Kidney (tissue), 14 donors: ENCODE measurements around the gene MED6. TPM values are rescaled to one million over a fixed set of nuclear protein-coding genes. Genes with fewer than 3 reads are reported as not detected.

Experiments used
- DNase-seq, 5 donors: peaks; one replicate each; pipeline ENCODE4 v3.0.0-alpha.2; 2013 to 2020
- FAIRE-seq: peaks from 2 replicates; lab custom pipeline; 2012; peaks lifted over from hg19 to GRCh38; lab: Jason Lieb, UNC
- H3K27ac ChIP-seq, 2 donors: one replicate each; pipeline ENCODE4 v1.7.0; 2013; ENCODE audit warnings: low read depth in 2 of 2, low read length in 2 of 2, inconsistent platforms in 1 of 2
- H3K27me3 ChIP-seq: one replicate; pipeline ENCODE4 v1.7.1; 2013; ENCODE audit warnings: low read length, inconsistent platforms; ENCODE audit not compliant: control insufficient read depth, insufficient read depth
- H3K36me3 ChIP-seq, 3 donors: one replicate each; pipeline versions ENCODE4 v1.7.0 to v1.7.1; 2013; ENCODE audit warnings: low read length in 3 of 3, control low read depth in 1 of 3, inconsistent platforms in 1 of 3; ENCODE audit not compliant: insufficient read depth in 3 of 3, control insufficient read depth in 2 of 3
- H3K4me1 ChIP-seq, 3 donors: one replicate each; pipeline versions ENCODE4 v1.7.0 to v1.7.1; 2013; ENCODE audit warnings: low read length in 3 of 3, inconsistent platforms in 1 of 3, low read depth in 1 of 3; ENCODE audit not compliant: control insufficient read depth in 2 of 3, insufficient read depth in 2 of 3
- H3K4me3 ChIP-seq, 3 donors: one replicate each; pipeline versions ENCODE4 v1.7.0 to v1.8.1; 2013; ENCODE audit warnings: low read length in 3 of 3, control low read depth in 1 of 3, inconsistent platforms in 1 of 3
- H3K9ac ChIP-seq, 3 donors: one replicate each; pipeline versions ENCODE4 v1.7.0 to v1.7.1; 2013; ENCODE audit warnings: low read length in 3 of 3, control low read depth in 1 of 3, inconsistent platforms in 1 of 3
- H3K9me3 ChIP-seq, 3 donors: one replicate each; pipeline versions ENCODE4 v1.7.0 to v1.7.1; 2013; ENCODE audit warnings: low read length in 3 of 3, control low read depth in 1 of 3, inconsistent platforms in 1 of 3; ENCODE audit not compliant: control insufficient read depth in 2 of 3, insufficient read depth in 1 of 3
- intact Hi-C: fragments of 100-400 bp; cut with DNase I; formaldehyde crosslinking; loops from one replicate; pipeline ENCODE4 v1.11.1; 2022
- polyA plus RNA-seq: library from polyadenylated mRNA; stranded (reverse); fragments of 350-450 nt; fragmentation: Illumina TruSeq; extraction: RNeasy Lipid Tissue Mini Kit (QIAGEN cat#74804); gene quantifications from one replicate; pipeline ENCODE4 v1.2.3, GENCODE V29; 2014; ENCODE audit warnings: low read depth, low replicate concordance; ENCODE audit not compliant: insufficient read depth
- total RNA-seq: library from RNA; stranded (reverse); fragmentation: NEBNext Ultra II Directional; extraction: Animal tissue kit (Norgen Biotek cat#: 25700); gene quantifications from one replicate; pipeline ENCODE4 v1.2.1, GENCODE V29; 2021
- TF ChIP-seq, protein P1 (sequence below): IDR thresholded peaks from 3 replicates; pipeline ENCODE4 v1.5.1; 2012; ENCODE audit warnings: mild to moderate bottlenecking, moderate library complexity, borderline replicate concordance; ENCODE audit not compliant: insufficient read depth; ENCODE audit errors: extremely low read depth
- donor health status: control.
- donor health status: control.
- donor health status: control.
- donor health status: control.
- donor health status: control.
- donor health status: DM: yes; HTN: yes; CAD: no.
- donor health status: Normal renal cell carcinoma (clear cell type).

MED6 gene
- total and polyA plus RNA-seq, 2 donors from 2014 or later, result 12.2 to 33.0 TPM

DNA sequence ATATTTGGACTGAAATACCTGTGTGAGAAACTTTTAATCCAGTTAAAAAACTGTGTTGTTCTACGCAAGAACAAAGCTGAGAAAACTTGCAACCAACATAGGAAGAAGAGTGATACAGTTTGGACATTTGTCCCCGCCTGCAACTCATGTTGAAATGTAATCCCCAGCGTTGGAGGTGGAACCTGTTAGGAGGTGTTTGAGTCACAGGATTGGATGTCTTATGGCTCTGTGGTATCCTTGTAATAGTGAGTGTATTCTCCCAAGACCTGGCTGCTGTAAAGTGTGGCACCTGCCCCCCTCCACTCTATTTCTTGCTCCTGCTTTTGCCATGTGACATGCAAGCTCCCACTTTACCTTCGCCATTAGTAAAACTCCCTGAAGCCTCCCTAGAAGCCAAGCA, 37.0 kb downstream of the MED6 start:
- no peak for DNase-seq
- H3K27me3 ChIP-seq, result no peaks in the 10 kb centered on the region
- no peak overlapping the region for H3K9ac ChIP-seq
- no peak overlapping the region for H3K4me3 ChIP-seq
- H3K9me3 ChIP-seq, result peaks cover 1 to 4% (median 3%) of the 10 kb centered on the region in 3 donors
- TF ChIP-seq, protein P1, sequence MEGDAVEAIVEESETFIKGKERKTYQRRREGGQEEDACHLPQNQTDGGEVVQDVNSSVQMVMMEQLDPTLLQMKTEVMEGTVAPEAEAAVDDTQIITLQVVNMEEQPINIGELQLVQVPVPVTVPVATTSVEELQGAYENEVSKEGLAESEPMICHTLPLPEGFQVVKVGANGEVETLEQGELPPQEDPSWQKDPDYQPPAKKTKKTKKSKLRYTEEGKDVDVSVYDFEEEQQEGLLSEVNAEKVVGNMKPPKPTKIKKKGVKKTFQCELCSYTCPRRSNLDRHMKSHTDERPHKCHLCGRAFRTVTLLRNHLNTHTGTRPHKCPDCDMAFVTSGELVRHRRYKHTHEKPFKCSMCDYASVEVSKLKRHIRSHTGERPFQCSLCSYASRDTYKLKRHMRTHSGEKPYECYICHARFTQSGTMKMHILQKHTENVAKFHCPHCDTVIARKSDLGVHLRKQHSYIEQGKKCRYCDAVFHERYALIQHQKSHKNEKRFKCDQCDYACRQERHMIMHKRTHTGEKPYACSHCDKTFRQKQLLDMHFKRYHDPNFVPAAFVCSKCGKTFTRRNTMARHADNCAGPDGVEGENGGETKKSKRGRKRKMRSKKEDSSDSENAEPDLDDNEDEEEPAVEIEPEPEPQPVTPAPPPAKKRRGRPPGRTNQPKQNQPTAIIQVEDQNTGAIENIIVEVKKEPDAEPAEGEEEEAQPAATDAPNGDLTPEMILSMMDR, result no peak
- no peak for FAIRE-seq
- no peak overlapping the region for H3K27ac ChIP-seq
- peaks cover 0 to 7% (median 2%) of the 10 kb centered on the region in 3 donors for H3K36me3 ChIP-seq
- intact Hi-C loops, result no loop called here
- H3K4me1 ChIP-seq, result no peaks in the 10 kb centered on the region

DNA sequence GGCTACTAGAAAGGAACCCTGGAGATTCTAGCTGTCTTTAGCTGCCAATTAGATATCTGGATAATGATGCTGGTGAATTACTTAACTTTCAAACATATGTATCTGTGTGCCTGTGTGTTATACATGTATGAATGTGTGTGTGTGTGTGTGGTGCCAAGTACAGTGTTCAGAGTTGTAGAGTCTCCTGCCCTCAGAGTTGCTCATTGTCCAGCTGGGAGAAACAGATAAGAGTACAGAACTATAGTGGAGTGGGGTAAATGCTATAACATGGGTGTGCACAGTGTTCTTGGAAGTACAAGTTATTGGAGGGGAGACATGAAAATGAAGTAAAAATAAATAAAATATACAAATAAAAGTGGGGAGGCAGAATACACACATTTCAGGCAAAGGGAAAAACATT, 42.1 kb downstream of the MED6 start:
- H3K27ac ChIP-seq, result no peak overlapping the region
- no peak for DNase-seq
- H3K9ac ChIP-seq, result no peak overlapping the region
- no peak for FAIRE-seq
- intact Hi-C loops, result no loop called here
- no peaks in the 10 kb centered on the region for H3K27me3 ChIP-seq
- no peak overlapping the region for H3K4me3 ChIP-seq
- no peaks in the 10 kb centered on the region for H3K4me1 ChIP-seq
- TF ChIP-seq, protein P1, result no peak
- H3K9me3 ChIP-seq, result no peaks in the 10 kb centered on the region
- peaks cover 0 to 4% (median 0%) of the 10 kb centered on the region in 3 donors for H3K36me3 ChIP-seq

DNA sequence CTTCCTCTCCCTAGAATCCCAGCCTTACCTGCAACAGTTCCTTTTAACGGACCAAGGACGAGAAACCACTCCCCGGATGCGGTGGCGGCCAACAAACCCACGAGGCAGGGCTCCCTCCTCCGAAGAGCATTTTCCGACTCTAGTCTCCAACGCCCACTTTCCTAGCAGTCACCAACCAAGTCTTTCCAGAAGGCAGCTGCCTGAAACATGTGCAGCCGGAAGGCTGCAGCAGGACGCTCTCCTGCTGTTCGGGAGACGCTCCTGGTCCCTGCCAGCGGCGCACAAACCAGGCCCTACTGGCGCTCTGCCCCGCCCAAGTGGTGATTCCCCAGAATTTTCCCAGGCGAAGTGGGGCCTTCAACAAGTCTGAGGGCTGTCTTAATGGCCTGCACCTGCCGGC, 44.6 kb downstream of the MED6 start:
- FAIRE-seq (no peak), DNase-seq (peak in 4 of 5 donors; percentile 13 to 49 (median 24))
- Histone ChIP-seq H3K27ac (no peak overlapping the region), H3K27me3 (no peaks in the 10 kb centered on the region), H3K9me3 (no peaks in the 10 kb centered on the region), H3K36me3 (no peaks in the 10 kb centered on the region), H3K4me3 (no peak overlapping the region), H3K9ac (no peak overlapping the region), H3K4me1 (no peaks in the 10 kb centered on the region)
- intact Hi-C loops, result no loop called here
- TF ChIP-seq, protein P1, result no peak

DNA sequence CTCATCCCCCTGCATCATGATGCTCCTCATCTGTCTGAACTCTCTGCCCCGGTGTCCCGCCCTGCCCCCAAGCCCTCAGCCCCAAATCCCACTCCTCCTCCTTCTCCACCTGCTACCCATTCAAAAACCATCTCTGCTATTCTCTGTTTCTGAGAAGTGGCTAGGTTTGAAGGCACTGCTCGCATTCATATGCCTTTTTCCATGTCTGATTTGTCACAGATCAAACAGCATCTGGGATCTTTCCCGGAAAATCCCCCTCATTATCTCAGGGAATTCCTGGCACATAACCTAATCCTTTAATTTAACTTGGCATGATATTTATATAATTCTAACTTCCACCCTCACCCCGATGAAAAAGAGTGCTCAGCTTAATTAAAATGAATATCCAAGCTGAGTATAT, 62.4 kb downstream of the MED6 start:
- FAIRE-seq, result no peak
- intact Hi-C loops, result no loop called here
- H3K9ac ChIP-seq, result no peak overlapping the region

More for the DNA sequence above, 62.4 kb downstream of the MED6 start:
- Histone ChIP-seq H3K4me3 (no peak overlapping the region), H3K27me3 (no peaks in the 10 kb centered on the region), H3K27ac (no peak overlapping the region), H3K9me3 (no peaks in the 10 kb centered on the region), H3K36me3 (peaks cover 0 to 3% (median 0%) of the 10 kb centered on the region in 3 donors), H3K4me1 (no peaks in the 10 kb centered on the region)
- DNase-seq, result no peak
- TF ChIP-seq, protein P1, result no peak
